HepG2 (cell line): ENCODE data around the gene SLC38A2. TPM values are rescaled to one million over a fixed set of nuclear protein-coding genes. Genes with fewer than 3 reads are reported as not detected.
A peak's percentile ranks its signal among the peaks of the same experiment; 100 is the strongest.

Experiments used
- ARNT ChIP-seq: fragments of 450-650 bp; IDR thresholded peaks from 2 replicates; pipeline ENCODE4 v1.6.1; 2017
- ASH2L ChIP-seq: fragments of 300-600, 200-600 bp; sonication (generic); IDR thresholded peaks from 2 replicates; pipeline ENCODE4 v1.7.0; 2017; ENCODE audit warnings: low read depth, mild to moderate bottlenecking, moderate library complexity, mixed read lengths, low read length; ENCODE audit not compliant: insufficient read length
- JDP2 ChIP-seq: sonication (generic); formaldehyde crosslinking; IDR thresholded peaks from 2 replicates; pipeline ENCODE4 v1.8.1; 2022; ENCODE audit warnings: missing genetic modification reagents, borderline replicate concordance
- POLR2A ChIP-seq, 2 experiments: IDR thresholded peaks; 2 replicates each; pipeline ENCODE4 v1.6.1; 2011; ENCODE audit warnings: low read depth in 2 of 2, low read length in 2 of 2, mild to moderate bottlenecking in 1 of 2, moderate library complexity in 1 of 2; ENCODE audit not compliant: insufficient read depth in 1 of 2
- RBM39 ChIP-seq: fragments of 200-400 bp; formaldehyde crosslinking; IDR thresholded peaks from one replicate; pipeline ENCODE4 v1.6.1; 2018; ENCODE audit warnings: antibody characterized with exemption, mild to moderate bottlenecking, low read depth, low read length; ENCODE audit not compliant: poor library complexity, severe bottlenecking
- SNAPC4 ChIP-seq: sonication (generic); formaldehyde crosslinking; IDR thresholded peaks from 2 replicates; pipeline ENCODE4 v1.4.0; 2020; ENCODE audit warnings: mild to moderate bottlenecking, missing genetic modification reagents
- ZNF83 ChIP-seq: sonication (generic); formaldehyde crosslinking; IDR thresholded peaks from 2 replicates; pipeline ENCODE4 v1.4.0; 2020; ENCODE audit warnings: missing genetic modification reagents, mild to moderate bottlenecking, borderline replicate concordance
- polyA plus RNA-seq, 8 experiments: library from polyadenylated mRNA; depleted of rRNA in 3 of 8; stranded (reverse) in 7 of 8; unstranded in 1 of 8; fragments of >200 nt; fragmentation: Illumina TruSeq in 4 of 8; extraction: Trizol in 4 of 8; gene quantifications; 2 replicates each; pipeline versions ENCODE4 v1.2.1 to v1.2.3, GENCODE V29; 2011 to 2016; ENCODE audit warnings: low read depth in 4 of 8, missing spikeins in 1 of 8, mixed read lengths in 1 of 8; ENCODE audit not compliant: insufficient read depth in 1 of 8
- total RNA-seq, 5 experiments: library from RNA; depleted of rRNA; stranded (reverse); fragments of >200 nt; fragmentation: Illumina TruSeq; extraction: Trizol; gene quantifications; 2 replicates each; pipeline ENCODE4 v1.2.3, GENCODE V29; 2016; ENCODE audit warnings: low read depth in 1 of 5
- TF ChIP-seq, protein P1 (sequence below): conservative IDR thresholded peaks from 2 replicates; pipeline ENCODE4 v1.6.1; 2018; ENCODE audit warnings: missing genetic modification reagents

SLC38A2 gene
- total and polyA plus RNA-seq, 2 of the 13 experiments (the other 11 are each of a cell fraction or from before 2014, with no cell fraction given) = 368 to 880 TPM

DNA sequence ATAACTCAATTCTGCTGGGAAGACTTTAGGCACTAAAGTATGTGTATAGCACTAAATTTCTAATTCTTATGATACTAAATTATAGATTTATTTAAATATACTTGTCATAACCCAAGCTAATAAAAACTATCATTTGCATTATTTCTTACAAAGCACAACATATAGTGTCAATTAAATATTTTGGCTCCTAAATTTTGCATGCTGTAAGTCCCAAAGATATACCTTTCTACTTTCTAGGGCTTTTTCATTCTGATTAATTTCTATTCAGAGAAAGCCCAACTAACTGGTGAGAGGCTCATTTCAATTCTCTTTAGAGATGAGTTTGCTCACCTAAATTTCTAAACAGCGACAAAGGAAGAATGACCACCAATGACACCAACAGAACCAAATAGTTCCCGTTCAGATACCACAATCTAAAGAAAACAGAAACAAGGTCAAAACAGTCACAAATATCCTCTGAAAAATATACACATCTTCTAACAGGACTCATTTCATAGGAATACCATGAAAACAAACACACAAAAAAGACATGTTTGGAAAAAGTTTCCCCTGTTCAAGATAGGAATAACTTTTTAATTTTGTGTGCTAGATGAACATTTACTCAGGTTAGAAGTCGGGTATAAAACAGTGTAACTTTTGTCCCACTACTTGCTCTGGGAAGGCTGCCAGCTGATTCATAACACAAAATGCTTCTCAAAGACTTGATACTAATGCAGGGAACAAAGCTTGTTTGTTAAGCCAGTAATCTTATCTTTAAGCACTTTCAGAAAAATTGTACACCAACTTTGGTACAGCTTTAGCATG, 7.6 kb downstream of the SLC38A2 start (continued):
- TF ChIP-seq SNAPC4 (CRISPR knock-in tag) (no peak), ASH2L (no peak), RBM39 (no peak), POLR2A (IDR thresholded peaks at IDR 0.05; ENCODE audit: insufficient read depth in 1 of 2, low read depth in 2 of 2, low read length in 2 of 2) (peak; percentile 19 to 35; a peak in 2 of 4 replicates), JDP2 (CRISPR knock-in tag) (no peak), ZNF83 (CRISPR knock-in tag) (no peak), ARNT (no peak)
- TF ChIP-seq, protein P1, sequence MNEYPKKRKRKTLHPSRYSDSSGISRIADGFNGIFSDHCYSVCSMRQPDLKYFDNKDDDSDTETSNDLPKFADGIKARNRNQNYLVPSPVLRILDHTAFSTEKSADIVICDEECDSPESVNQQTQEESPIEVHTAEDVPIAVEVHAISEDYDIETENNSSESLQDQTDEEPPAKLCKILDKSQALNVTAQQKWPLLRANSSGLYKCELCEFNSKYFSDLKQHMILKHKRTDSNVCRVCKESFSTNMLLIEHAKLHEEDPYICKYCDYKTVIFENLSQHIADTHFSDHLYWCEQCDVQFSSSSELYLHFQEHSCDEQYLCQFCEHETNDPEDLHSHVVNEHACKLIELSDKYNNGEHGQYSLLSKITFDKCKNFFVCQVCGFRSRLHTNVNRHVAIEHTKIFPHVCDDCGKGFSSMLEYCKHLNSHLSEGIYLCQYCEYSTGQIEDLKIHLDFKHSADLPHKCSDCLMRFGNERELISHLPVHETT (CRISPR knock-in tag) = no peak
